GM12875 (cell line): Measurements from ENCODE around the gene EIF2B4.
"Not testable (repeated sequence)": the region's sequence is repeated elsewhere in the genome, so short reads cannot be mapped to it uniquely, and the experiment has no call there.

ENCODE experiments used
- H3K4me3 ChIP-seq: one replicate; pipeline ENCODE4 v1.5.1; 2011; ENCODE audit warnings: low read depth, low read length, control low read depth
- CTCF ChIP-seq: IDR thresholded peaks from 2 replicates; pipeline ENCODE4 v1.5.1; 2011; ENCODE audit warnings: low read depth, mild to moderate bottlenecking, control low read depth, inconsistent platforms, low read length, moderate library complexity, borderline replicate concordance; ENCODE audit not compliant: insufficient read depth

Gene EIF2B4

GRCh38 chr2:27363933-27364332 lies 6.2 kb downstream of the EIF2B4 start:
- H3K4me3 ChIP-seq = no peak overlapping the region
- no peak for TF ChIP-seq CTCF

- TF ChIP-seq CTCF = no peak
- no peak overlapping the region for H3K4me3 ChIP-seq
Measured at GRCh38 chr2:27362678-27363420, 7.3 kb downstream of the EIF2B4 start.

- no peak for TF ChIP-seq CTCF
- H3K4me3 ChIP-seq = peak within 1 kb of the TSS; percentile 67
Measured at GRCh38 chr2:27356382-27357181, 13.6 kb downstream of the EIF2B4 start, which contains the start of gene GTF3C2. Gene GTF3C2, minus strand, starts transcription at chr2:27356764. Its CDS starts 13,210 bp downstream, at chr2:27343554.

- no peak for TF ChIP-seq CTCF
- H3K4me3 ChIP-seq = peak overlapping the region; percentile 67
Measured at GRCh38 chr2:27356056-27356381, 14.1 kb downstream of the EIF2B4 start.

GRCh38 chr2:27354597-27354927 lies 15.6 kb downstream of the EIF2B4 start:
- no peak overlapping the region for H3K4me3 ChIP-seq
- no peak for TF ChIP-seq CTCF

- H3K4me3 ChIP-seq = no peak overlapping the region
- TF ChIP-seq CTCF = no peak
Measured at GRCh38 chr2:27353762-27354596, 16.2 kb downstream of the EIF2B4 start.

GRCh38 chr2:27353386-27353761 lies 16.8 kb downstream of the EIF2B4 start:
- not testable (repeated sequence) for H3K4me3 ChIP-seq
